ENCODE measurements around the gene INSYN1. TPM values are rescaled to one million over a fixed set of nuclear protein-coding genes. Genes with fewer than 3 reads are reported as not detected.

Gene INSYN1, protein sequence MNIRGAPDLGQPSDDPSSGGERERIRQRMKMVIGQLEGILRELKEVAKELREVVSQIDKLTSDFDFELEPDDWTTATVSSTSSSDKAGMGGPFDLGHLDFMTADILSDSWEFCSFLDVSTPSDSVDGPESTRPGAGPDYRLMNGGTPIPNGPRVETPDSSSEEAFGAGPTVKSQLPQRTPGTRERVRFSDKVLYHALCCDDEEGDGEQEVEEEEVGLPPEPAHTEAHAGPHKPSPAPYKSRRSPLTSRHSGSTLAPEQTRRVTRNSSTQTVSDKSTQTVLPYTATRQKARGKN
- total RNA-seq: 0.56 and 0.81 TPM in 2 replicates

DNA sequence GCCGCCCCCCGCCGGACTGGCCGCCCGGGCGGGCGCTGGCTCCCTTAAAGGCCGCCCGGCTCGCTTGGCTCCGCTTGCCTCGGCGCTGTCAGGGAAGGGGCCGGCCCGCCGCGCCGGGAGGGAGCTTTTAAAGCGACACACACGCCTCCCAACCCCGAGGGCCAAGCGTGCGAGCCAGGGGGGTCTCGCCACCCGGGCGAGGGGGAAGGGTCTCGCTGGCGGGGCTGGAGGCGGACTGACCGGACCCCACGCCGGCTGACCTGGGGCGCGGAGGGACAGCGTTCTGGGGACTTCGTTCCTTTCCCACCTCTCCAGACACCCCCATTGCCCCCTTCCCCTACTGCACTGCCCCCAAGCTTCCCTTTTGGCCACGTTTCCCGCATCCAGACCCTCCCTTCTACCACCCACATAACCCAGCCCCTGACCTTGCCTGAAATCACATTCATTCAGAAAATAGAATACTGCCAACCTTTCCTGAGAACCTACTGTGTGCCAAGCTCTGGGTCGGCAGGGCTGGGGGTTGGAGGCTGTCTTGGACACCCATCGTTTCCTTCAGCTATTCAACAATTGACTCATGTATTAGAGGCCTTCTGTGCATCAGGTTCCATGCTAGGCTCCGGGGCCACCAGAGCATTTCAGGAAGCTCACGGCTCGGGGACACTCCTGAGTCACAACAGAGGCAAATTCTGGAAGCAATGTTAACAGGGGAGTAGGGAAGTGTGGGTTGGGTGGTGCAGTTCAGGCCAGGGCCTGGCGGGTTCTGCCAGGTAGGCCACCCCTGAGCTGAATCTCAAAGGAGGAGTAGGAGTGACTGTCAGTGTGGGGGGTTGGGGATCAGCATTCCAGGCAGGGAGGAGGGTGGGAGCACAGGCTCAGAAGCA lies at the start of gene INSYN1:
TSS of gene INSYN1 (minus strand) at position 102 of the 881 bp plus-strand sequence. CDS start 2,221 bp downstream, outside the sequence.

Other genes starting within 250 kb of the INSYN1 start
- 102 and 138 TPM in 2 replicates for gene NPTN, start 120.0 kb downstream of the INSYN1 start, total RNA-seq
- gene CD276, start 69.0 kb downstream of the INSYN1 start, total RNA-seq: 82.4 and 100 TPM in 2 replicates
- not detected in 2 replicates for gene TBC1D21, start 120.2 kb upstream of the INSYN1 start, total RNA-seq
- 4.1 and 20.2 TPM in 2 replicates for gene LOXL1, start 173.1 kb upstream of the INSYN1 start, total RNA-seq
- 8.5 and 13.5 TPM in 2 replicates for gene STOML1, start 238.9 kb upstream of the INSYN1 start, total RNA-seq
- gene PML, start 241.4 kb upstream of the INSYN1 start, total RNA-seq: 28.3 and 47.8 TPM in 2 replicates

All from endothelial cell of coronary artery (primary cell).